GM18505 (cell line): ENCODE data around the gene HS6ST3.
"Not testable (repeated sequence)": the region's sequence is repeated elsewhere in the genome, so short reads cannot be mapped to it uniquely, and the experiment has no call there.

Experiments used
- ATAC-seq: cut with Tn5 transposase; IDR thresholded peaks from one replicate; pipeline ENCODE4 v1.9.1; 2021; ENCODE audit not compliant: unreplicated experiment
- POLR2A ChIP-seq: IDR thresholded peaks from 4 replicates; pipeline ENCODE4 v1.6.1; 2011; ENCODE audit warnings: borderline replicate concordance; ENCODE audit not compliant: insufficient read depth, insufficient read length; ENCODE audit errors: extremely low read depth

HS6ST3 gene

DNA sequence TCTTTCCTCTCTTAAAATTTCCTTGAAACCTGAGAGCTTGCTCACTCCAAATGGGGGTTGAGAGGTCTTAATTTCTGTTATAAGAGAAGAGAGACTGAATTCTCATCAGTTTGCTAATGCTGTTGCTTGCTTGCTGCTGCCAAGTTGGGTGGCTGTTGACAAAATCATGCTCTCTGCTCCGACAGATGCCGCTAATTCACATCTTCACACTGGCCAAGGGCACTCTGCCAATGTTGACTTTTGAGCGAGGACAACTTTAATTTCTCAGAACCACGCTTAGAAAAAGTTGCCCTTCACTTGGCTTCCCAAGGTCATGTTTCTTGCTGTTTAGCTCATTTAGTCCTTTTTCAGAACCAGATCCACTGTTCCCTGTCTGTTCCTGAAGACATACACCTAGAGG, 402.9 kb downstream of the HS6ST3 start:
- ATAC-seq, result no peak
- no peak for TF ChIP-seq POLR2A

DNA sequence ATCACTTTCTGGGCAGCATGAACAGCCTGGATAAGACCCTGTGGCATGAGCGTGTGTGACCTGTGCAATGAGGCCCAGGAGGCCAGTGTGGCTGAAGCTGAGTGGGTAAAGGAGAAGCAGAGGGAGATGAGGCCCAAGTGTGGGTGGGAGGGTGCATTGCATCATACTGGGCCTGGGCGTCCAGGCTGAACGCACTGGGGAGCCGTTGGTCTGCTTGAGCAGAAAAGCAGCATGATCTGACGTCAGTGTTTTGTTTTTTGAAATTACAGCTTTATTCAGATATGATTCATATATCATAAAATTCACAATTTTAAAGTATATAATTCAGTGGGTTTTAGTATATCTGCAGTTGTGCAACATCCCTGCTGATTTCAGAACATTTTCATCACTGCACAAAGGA, 409.7 kb downstream of the HS6ST3 start:
- no peak for ATAC-seq
- no peak for TF ChIP-seq POLR2A

DNA sequence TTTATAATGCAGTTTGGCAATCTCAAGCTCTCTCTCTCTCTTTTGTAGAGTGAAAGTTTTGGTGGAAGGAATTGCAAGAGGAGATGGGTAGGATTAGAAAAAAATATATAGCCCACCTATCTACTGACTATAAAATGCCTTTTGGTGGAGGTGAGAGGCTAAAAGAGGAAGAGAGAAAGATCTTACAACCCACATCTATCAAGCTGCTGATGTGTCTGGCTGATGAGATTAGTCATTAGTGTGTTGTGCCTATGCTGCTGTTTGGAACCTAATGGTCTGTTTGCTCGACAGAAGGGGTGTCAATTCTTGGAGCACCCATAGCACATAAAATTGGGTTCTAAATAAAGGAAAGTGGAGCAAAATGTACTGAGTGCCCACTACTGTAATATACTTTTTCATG, 411.0 kb downstream of the HS6ST3 start:
- TF ChIP-seq POLR2A, result no peak
- no peak for ATAC-seq

DNA sequence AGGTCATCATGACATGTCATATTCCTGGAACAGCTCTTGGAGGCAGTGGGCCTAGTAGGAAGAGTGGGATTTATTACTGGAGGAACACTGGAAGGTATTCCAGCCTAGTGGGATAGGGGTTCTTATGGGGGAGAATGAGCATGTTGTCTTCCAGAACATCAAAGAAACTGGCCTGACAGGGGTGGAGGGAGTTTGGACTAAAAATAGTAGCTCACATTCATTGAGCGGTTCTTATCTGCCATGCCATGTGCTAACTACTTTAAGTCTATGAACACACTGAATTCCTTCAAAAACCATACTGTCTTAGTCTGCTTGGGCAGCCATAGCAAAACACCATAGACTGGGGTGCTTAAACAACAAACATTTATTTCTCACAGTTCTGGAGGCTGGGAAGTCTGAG, 413.6 kb downstream of the HS6ST3 start:
- no peak for TF ChIP-seq POLR2A
- ATAC-seq, result no peak

DNA sequence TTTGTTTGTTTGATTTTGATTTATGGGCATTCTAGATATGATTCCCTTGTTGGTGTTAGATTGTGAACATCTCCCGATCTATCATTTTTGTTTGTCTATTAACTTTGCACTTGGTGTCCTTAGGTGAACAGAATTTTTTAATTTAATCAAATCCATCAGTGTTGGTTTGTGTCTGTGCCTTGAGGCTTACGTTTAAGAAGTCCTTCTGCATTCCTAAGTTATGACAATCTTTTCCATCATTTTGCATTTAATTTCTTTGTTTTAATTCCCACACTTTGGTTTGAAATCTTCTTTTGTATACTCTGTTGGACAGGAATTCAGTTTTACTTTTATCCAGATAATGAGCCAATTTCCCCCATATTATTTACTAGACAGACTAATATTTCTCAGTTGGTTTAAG, 421.7 kb downstream of the HS6ST3 start:
- TF ChIP-seq POLR2A, result no peak
- ATAC-seq, result no peak

DNA sequence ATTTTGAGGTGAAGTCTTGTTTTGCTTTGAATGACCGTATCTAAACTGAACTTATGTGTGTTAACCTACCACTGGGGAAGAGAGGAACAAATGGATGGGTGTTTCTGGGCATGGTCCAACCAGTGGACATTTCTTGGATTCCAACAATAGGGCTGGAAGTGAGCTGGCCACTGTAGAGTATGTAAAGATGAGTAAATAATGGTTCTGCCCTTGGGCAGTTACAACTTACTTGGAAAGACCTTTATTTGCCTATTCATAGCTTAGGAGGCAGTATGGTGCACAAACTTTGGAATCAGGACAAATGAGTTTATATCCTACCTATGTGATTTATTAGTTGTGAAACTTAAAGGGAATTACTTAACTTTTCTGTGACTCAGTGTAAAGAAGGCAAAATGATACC, 429.5 kb downstream of the HS6ST3 start:
- ATAC-seq, result no peak
- TF ChIP-seq POLR2A, result no peak

DNA sequence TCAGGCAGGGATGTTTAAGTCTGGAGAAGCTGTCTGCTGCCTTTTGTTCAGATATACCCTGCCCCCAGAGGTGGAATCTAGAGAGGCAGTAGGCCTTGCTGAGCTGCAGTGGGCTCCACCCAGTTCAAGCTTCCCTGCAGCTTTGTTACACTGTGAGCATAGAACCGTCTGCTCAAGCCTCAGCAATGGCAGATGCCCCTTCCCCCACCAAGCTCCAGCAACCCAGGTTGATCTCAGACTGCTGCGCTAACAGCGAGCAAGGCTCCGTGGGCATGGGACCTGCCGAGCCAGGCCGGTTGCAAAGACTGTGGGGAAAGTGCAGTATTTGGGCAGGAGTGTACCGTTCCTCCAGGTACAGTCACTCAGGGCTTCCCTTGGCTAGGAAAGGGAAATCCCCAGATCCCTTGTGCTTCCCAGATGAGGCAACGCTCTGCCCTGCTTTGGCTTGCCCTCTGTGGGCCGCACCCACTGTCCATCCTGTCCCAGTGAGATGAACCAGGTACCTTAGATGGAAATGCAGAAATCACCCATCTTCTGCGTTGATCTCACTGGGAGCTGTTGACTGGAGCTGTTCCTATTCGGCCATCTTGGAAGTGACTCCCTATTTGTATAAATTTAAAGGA, 434.6 kb downstream of the HS6ST3 start:
- not testable (repeated sequence) for ATAC-seq

DNA sequence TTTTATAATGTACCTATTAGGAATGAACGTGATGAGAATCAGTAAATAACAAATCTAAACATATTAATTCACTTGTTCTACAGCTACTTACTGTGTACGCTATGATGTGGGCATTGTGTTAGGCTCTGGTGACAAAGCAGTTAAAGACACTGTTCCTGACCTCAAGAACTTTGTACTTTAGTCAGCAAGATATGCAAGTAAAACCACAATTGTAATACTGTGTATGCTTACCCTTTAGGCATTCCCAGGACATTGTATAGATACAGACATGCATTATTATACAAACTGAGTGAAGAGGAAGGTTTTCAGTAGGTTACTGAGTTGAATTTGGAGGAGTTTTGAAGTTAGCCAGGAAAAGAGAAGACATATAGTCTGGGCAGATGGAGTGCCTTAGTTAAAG, 435.8 kb downstream of the HS6ST3 start:
- no peak for ATAC-seq
- no peak for TF ChIP-seq POLR2A

DNA sequence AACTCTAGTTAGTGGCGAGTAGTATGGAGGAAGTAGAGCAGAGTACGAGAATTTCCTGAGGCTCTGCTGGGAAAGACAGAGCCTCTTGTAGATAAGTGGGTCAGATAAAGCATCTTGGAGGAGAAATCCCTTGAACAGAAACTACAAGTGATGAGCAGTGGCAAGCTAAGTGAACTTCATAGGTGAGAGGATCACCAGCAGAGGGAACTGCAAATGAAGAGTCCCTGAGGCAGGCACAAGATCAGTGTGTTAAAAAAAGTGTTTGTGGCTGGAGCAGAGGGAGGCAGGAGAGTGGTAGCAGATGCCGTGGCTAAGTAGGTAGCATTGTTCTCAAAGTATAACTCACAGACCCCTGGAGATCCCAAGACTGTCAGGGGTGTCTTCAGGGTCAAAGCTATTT, 437.6 kb downstream of the HS6ST3 start:
- ATAC-seq, result no peak
- no peak for TF ChIP-seq POLR2A

DNA sequence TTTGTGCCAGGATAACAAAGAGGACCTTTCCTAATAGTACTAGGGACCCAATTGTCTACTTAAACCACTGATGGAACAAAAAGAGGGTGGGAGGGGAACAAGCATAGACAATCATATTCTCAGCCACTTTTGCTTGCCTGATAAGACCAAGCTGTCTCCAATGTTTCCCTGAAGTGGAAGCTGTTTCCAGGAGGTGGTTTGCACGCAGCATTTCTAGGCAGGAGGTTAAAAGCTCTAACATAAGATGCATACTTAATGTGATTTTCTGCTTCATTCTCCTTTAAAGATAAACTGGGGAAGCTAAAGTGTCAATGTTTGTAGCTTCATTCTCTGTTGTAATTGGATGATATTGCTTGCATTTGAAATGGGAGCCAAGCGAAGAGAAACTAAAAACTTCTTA, 442.9 kb downstream of the HS6ST3 start:
- no peak for TF ChIP-seq POLR2A
- no peak for ATAC-seq

DNA sequence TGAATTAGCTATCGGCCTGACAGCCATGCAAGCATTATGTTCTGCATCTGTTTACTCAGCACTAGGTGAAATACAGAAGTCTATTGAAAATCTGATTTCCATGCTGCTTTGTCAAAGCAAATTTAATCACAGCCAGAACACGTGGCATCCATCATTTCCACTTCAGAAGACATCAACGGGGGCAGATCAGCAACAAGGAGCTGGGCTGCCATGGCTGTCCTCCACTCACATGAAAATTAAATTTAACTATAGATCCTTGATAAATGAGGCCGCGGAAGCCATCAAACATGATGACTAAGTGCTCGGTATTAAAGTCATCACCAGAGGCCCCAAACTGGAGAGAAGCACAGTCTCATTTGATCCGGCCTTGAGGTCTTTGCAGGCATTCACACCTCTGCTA, 443.5 kb downstream of the HS6ST3 start:
- no peak for ATAC-seq
- TF ChIP-seq POLR2A, result no peak

DNA sequence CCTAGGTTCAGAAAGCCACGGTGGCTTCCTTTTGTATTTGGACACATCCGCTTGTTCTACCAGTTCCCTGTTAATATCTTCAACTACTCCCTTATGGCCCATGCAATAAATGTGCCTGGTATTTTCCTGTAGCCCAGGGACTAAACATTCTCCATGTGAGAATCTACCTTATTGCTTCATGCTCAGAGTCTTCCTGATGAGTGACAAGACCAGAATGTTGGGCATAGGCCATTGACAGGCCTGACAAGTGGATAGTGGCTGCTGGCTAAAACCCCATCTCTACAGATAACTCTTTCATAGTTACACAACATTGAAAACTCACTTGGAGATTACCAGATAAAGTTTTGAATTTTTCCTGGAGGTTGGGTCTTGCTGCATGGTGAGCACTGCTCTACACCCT, 449.9 kb downstream of the HS6ST3 start:
- no peak for TF ChIP-seq POLR2A
- ATAC-seq, result no peak

DNA sequence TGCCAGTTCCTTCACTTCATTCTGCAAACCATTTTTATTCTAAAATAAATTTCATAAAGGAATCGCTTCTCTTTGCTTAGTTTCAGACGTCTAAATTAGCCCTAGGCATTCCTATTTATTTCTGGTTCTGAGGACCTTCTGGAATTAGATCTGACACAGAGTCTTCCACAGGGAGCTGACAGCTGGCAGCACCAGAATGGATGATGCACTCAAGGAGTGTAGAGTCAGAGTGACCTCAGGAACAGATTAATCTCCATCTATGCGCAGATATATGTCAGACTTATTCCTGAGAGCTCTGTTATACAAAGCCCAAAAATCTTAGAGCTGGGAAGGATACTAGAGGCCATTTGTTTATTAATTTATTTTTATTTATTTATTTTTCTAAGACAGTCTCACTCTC, 450.8 kb downstream of the HS6ST3 start:
- TF ChIP-seq POLR2A, result no peak
- ATAC-seq, result no peak

DNA sequence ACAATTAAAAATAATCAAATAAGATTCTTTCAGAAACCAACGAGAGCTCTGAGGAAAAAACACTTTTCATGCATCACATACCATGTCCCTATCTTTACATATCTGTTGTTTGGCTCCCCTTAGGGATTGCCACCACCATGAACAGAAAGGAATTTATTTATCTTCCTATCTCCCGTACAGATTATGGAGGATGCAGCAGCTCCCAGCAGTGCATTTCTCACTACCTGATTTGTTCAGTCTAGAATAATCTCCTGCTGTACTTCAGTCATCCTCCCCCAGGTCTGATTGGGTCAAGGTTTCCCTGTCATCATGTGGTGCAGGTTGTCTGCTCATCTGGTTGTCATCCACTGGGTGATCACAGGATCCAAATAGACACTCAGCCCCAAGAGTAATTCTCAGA, 453.1 kb downstream of the HS6ST3 start:
- no peak for TF ChIP-seq POLR2A
- ATAC-seq, result no peak

DNA sequence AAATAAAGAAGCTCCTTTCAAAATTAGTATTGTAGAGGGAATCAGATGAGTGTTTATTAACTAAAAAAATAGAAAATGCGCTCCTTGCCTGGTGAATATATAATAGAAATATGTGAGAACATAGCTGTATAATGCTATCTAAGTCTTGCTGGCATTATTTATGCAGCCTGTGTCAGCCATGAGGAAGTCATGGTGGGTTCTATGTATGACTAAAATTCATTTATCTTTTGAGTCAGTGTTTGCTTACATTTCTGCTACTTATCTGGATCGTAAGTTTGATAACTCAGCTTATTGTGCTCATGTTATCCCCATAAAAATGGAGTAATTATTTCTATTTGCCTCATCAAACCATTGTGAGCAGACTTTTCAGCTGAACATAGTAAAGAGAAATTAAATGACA, 455.1 kb downstream of the HS6ST3 start:
- TF ChIP-seq POLR2A, result no peak
- no peak for ATAC-seq
